Transverse colon (tissue), 3 donors: ENCODE results near the gene SLC38A10.

Source experiments
- EP300 ChIP-seq: sonication (generic); formaldehyde crosslinking; IDR thresholded peaks from one replicate; pipeline ENCODE4 v1.6.1; 2017; ENCODE audit warnings: antibody characterized with exemption, low read depth
- POLR2A ChIP-seq: fragments of 450-650 bp; IDR thresholded peaks from one replicate; pipeline ENCODE4 v1.6.1; 2016; ENCODE audit warnings: antibody characterized with exemption, mild to moderate bottlenecking, moderate library complexity
- TF ChIP-seq, protein P1 (sequence below), 5 experiments: fragments of 200-600 bp in 3 of 5; fragments of 450-650 bp in 2 of 5; sonication (generic) in 3 of 5; IDR thresholded peaks; 1 replicate in 2 of 5; 2 replicates in 3 of 5; pipeline ENCODE4 v1.5.1; 2016 to 2017; ENCODE audit warnings: antibody characterized with exemption in 5 of 5, inconsistent platforms in 3 of 5, mild to moderate bottlenecking in 2 of 5, moderate library complexity in 1 of 5

DNA sequence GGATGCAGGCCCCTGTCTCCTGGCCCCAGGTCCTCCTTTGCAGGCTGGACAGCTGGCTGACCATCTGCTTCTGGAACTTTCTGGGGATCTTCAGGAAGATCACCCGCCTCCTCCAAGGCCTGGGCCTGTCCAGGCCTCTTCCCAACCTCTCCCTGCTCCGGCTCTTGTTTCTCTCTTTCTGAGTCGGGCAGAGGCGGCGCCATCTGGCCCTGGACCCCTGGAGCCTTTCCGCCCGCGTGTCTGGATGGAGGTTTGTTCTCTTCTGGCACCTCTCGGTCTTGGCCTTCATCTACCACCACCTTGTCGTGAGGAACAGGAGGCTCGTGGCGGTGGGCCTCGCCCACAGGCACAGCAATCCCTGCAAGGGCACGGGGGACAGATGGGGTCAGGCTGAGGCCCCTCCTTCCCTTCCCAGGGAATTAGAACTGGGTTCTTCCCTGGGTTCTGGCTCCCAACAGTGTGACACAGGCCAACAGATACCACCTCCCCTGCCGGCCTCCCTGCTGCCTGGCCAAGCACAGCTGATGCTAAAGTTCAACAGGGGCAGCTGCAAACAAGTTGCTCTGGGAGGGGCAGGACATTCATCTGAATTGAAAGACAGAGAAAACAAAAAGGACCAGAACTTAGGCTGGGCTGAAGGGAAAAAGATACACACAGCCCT lies 42.7 kb downstream of the SLC38A10 start:
- TF ChIP-seq POLR2A (no peak), EP300 (no peak)
- TF ChIP-seq, protein P1, sequence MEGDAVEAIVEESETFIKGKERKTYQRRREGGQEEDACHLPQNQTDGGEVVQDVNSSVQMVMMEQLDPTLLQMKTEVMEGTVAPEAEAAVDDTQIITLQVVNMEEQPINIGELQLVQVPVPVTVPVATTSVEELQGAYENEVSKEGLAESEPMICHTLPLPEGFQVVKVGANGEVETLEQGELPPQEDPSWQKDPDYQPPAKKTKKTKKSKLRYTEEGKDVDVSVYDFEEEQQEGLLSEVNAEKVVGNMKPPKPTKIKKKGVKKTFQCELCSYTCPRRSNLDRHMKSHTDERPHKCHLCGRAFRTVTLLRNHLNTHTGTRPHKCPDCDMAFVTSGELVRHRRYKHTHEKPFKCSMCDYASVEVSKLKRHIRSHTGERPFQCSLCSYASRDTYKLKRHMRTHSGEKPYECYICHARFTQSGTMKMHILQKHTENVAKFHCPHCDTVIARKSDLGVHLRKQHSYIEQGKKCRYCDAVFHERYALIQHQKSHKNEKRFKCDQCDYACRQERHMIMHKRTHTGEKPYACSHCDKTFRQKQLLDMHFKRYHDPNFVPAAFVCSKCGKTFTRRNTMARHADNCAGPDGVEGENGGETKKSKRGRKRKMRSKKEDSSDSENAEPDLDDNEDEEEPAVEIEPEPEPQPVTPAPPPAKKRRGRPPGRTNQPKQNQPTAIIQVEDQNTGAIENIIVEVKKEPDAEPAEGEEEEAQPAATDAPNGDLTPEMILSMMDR (IDR thresholded peaks at IDR 0.05) = no peak
